ENCODE results near the gene AARS1. TPM values are rescaled to one million over a fixed set of nuclear protein-coding genes. Genes with fewer than 3 reads are reported as not detected.
"Not testable (repeated sequence)": the region's sequence is repeated elsewhere in the genome, so short reads cannot be mapped to it uniquely, and the experiment has no call there.

AARS1 gene
- total RNA-seq, 1 donor from 2014 or later: 82.4 TPM

GRCh38 chr16:70226024-70226423 is 63.3 kb downstream of the AARS1 start:
- not testable (repeated sequence) for ATAC-seq; DNase-seq (ENCODE audit: low spot score)

- not testable (repeated sequence) for ATAC-seq; DNase-seq (ENCODE audit: low spot score)
Measured at GRCh38 chr16:70225430-70225829, 63.9 kb downstream of the AARS1 start.

GRCh38 chr16:70224645-70225044 is 64.7 kb downstream of the AARS1 start:
- not testable (repeated sequence) for DNase-seq (ENCODE audit: low spot score); ATAC-seq

GRCh38 chr16:70223971-70224513 is 65.3 kb downstream of the AARS1 start:
- DNase-seq (ENCODE audit: low spot score): not testable (repeated sequence)
- peak; percentile 51 for ATAC-seq

- not testable (repeated sequence) for DNase-seq (ENCODE audit: low spot score); ATAC-seq
Measured at GRCh38 chr16:70223216-70223615, 66.1 kb downstream of the AARS1 start.

GRCh38 chr16:70222574-70222973 is 66.7 kb downstream of the AARS1 start:
- not testable (repeated sequence) for ATAC-seq; DNase-seq (ENCODE audit: low spot score)

- not testable (repeated sequence) for ATAC-seq; DNase-seq (ENCODE audit: low spot score)
Measured at GRCh38 chr16:70218586-70218985, 70.7 kb downstream of the AARS1 start.

- DNase-seq (ENCODE audit: low spot score); ATAC-seq: not testable (repeated sequence)
Measured at GRCh38 chr16:70206382-70206781, 82.9 kb downstream of the AARS1 start.

- ATAC-seq; DNase-seq (ENCODE audit: low spot score): not testable (repeated sequence)
Measured at GRCh38 chr16:70204668-70205405, 84.5 kb downstream of the AARS1 start.

- DNase-seq (ENCODE audit: low spot score); ATAC-seq: not testable (repeated sequence)
Measured at GRCh38 chr16:70204010-70204409, 85.3 kb downstream of the AARS1 start.

- ATAC-seq; DNase-seq (ENCODE audit: low spot score): not testable (repeated sequence)
Measured at GRCh38 chr16:70203508-70203907, 85.8 kb downstream of the AARS1 start.

Other genes starting within 250 kb of the AARS1 start
- 7.8 TPM for gene PDPR, start 175.2 kb downstream of the AARS1 start, total RNA-seq
- gene CLEC18C, start 115.7 kb downstream of the AARS1 start, total RNA-seq: 0.40 TPM
- 8.2 TPM for gene EXOSC6, start 37.6 kb downstream of the AARS1 start, total RNA-seq
- 14.6 TPM for gene DDX19B, start 9.7 kb upstream of the AARS1 start, total RNA-seq
- gene DDX19A, start 57.4 kb upstream of the AARS1 start, total RNA-seq: 15.3 TPM
- gene ST3GAL2, start 149.6 kb upstream of the AARS1 start, total RNA-seq: 14.7 TPM
- gene FCSK, start 165.1 kb upstream of the AARS1 start, total RNA-seq: 20.1 TPM
- gene COG4, start 234.0 kb upstream of the AARS1 start, total RNA-seq: 31.2 TPM
- gene SF3B3, start 234.3 kb upstream of the AARS1 start, total RNA-seq: 92.3 TPM